ENCODE results near the gene GRID1.
"Not testable (repeated sequence)": the region's sequence is repeated elsewhere in the genome, so short reads cannot be mapped to it uniquely, and the experiment has no call there.

The GRID1 gene

DNA sequence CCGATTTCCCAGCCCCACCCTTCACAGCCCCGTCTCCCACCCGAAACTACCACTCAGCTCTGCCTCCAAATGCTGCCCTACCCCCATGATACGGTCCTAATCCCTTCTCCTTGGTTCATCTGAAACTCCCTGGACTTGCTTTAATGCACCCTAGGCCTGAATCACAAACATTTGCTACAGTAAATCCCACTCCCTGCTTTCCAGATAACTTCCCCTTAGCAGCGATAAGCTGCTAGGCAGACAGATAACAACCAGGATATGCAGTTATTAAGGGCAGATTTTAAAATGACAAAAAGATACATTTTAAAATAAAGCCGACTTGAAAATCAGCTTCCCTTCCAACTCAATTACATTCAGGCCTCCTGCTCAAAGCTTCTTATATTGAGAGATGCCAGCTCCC is 514.7 kb downstream of the GRID1 start:
- DNase-seq: no peak

GRCh38 chr10:85851325-85851724 is 515.3 kb downstream of the GRID1 start:
- no peak for DNase-seq

GRCh38 chr10:85850736-85851135 is 515.9 kb downstream of the GRID1 start:
- no peak for DNase-seq

- no peak for DNase-seq
Observed at GRCh38 chr10:85849315-85849714, 517.3 kb downstream of the GRID1 start.

DNA sequence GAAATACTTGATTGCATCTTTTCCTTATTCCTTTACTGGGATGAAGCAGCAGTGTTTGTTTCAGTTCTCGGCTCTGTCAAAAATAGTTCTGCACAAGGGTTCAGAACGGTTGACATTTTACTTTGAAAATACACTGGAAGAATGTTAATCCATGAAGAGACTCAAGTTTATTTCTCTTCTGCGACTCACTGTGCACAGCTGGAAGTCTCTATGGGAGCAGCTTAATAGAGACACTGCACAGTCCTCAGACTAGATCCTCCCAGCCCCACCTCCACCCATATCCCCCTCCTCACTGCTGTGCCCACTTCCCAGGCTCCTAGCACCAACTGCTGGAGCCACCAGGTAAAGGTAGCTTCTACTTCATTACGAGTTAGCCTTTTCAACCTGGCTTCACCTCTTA is 517.8 kb downstream of the GRID1 start:
- DNase-seq: no peak

GRCh38 chr10:85847085-85847484 is 519.5 kb downstream of the GRID1 start:
- no peak for DNase-seq

- DNase-seq: not testable (repeated sequence)
Observed at GRCh38 chr10:85838660-85839059, 527.9 kb downstream of the GRID1 start.

DNA sequence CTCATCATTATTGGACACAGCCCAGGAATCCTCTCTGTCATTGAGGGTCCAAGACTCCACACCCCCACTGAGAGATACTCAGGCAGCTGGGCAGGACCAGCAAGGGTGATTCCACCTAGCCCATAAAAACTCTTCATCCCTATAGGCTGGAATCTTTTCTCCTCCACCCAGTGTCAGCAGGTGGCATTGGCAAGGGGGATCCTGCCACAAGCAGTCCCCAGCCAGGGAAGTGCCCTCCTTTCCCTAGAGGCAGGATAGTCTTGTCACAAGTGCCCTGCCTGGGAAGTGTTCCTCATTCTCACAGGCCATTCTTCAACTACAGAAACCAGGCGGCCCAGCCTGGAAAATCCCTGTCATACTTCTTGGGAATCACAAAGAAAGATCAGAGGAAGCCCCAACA is 533.6 kb downstream of the GRID1 start:
- no peak for DNase-seq

- DNase-seq: no peak
Observed at GRCh38 chr10:85831422-85831821, 535.2 kb downstream of the GRID1 start.

- no peak for DNase-seq
Observed at GRCh38 chr10:85826377-85826776, 540.2 kb downstream of the GRID1 start.

- no peak for DNase-seq
Observed at GRCh38 chr10:85811405-85811804, 555.2 kb downstream of the GRID1 start.

- no peak for DNase-seq
Observed at GRCh38 chr10:85810674-85811073, 555.9 kb downstream of the GRID1 start.

DNA sequence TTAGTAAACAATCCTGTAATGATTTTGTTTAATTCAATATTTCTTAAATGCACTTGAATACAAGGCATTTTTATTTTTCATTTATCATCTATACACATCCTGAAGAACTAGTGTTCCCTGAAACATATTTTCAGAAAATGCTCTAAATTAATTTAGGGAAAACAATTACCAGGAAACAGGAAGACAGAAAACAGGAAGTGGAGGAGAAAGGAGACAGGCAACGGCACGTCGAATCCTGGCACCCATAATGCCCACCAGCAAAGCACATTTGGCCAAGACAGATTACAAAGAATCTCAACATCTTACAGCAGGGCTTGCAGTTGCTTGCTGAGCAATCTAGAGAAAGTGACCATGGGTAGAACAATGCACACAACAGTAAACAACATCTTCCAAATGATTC is 571.1 kb downstream of the GRID1 start:
- DNase-seq: no peak

GRCh38 chr10:85794553-85794952 is 572.0 kb downstream of the GRID1 start:
- DNase-seq: no peak

DNA sequence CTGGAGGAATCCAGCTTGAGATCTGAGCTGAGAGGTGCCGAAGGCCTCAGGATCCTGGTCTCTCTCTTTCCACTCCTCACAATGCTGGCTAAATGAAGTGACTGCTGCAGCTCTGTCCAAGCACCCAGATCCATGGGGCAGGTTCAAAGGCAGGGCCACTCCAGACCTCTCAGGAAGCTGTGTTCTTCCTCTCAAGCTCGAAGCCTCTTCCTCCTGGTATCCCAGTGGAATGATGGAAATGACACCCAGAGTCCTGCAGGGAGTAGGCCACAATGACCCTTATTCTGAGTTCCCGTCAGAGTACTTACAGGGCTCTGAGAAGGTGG is 574.1 kb downstream of the GRID1 start:
- DNase-seq: no peak

DNA sequence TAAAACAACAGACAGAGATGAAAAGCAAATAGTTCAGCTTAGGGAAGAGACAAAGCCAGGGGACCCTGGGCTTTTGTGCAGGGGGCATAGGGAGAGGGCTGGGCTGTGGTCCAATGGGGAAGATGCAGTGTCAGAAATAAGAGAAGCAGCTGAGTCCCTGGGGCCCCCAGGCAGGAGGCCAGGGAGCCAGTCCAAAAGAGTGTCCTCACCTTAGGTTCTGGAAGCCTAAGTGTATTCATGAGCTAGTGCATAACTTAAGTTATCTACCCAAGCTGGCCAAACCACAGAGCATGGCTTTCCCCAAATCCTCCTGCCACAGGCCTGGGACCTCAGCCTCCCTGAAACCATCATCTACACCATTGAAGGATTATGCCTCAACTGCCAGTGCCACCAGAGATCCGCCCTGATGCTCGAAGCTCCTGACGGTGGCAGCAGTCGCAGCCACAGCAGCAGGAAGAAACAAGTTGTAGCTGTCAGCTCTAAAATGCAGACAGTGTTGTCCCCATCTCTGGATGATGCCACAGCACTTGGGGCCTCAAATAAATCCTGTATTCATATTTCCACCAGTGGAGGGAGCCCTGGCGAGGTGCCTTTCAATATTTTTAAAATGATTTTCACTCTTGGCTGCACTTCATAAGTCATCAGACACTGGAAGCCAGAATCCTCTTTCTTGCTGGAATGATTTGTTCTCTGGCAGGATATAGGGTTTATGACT is 574.6 kb downstream of the GRID1 start:
- DNase-seq: no peak

DNA sequence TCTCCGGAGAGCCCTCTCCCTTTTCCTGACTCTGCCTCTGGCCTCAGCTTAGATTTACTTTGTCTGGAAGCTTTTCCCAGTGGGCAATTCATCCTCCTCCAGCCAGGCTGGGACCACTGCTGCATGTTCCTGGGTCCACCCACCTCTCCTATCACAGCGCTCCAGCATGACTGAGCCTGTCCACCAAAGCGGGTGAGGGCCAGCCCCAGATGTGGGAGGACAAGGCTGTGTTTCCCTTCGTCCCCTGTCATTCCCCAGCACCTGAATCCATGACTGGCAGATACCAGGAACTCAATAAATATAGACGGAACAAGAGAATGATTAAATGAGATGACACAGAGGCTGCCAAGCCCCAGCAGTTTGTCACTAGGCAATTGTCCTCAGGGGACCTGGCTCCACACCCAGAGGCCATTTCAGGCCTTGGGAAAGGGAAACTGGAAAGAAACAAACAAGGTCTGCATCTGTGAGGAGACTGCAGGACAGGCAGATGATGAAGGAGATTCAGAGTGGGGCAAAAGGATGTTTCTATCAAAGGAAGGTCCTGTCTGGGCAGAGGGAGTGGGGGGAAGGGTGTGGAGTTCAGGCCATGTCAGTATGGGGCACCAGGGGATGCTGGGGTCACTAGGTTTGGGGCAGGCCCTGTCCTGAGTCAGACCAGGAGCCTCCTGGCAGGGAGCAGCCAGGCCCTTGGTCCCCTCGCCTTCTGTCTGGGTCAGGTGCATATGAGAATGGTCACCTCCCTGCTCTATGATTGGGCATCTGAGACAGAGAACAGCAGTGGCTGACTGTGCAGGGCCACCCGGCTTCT is 576.4 kb downstream of the GRID1 start:
- no peak for DNase-seq

GRCh38 chr10:85789125-85789524 is 577.5 kb downstream of the GRID1 start:
- DNase-seq: no peak

DNA sequence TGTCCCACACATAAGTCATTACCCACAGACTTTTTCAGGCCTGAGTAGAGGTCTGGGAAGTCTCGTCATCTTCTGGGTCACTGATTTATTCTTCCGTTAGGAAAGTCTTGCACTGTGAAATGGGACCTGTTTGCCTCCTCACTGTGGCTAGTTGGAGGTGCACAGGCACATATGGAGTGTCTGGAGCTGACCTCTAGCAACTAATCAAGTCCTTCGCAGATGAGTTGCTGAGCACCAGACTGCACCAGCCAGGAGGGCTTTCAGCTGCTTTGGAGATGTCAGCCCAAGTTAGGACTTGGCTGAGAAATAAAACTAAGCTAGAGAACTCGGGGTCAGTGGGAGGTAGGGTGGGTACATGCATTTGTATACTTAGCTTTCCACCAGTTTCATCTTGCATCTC is 578.0 kb downstream of the GRID1 start:
- no peak for DNase-seq

DNA sequence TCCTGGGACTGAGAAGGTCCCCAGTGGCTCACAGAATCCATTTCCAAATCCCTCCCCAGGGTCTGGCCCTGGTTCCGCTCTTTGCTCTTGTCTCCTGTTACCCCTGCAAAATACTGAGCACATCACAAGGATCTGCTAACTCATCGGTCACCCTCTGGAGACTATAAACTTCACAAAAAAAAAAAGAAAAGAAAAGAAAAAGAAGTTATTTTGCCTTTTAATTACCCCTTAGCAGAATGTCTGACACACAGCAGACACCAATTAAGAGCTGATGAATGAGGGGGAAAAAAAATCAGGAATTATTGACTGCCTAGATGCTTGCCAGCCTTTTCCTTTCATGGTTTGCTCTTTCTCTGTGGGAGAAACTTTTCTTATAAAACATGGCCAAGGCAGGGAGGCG is 578.7 kb downstream of the GRID1 start:
- no peak for DNase-seq

DNA sequence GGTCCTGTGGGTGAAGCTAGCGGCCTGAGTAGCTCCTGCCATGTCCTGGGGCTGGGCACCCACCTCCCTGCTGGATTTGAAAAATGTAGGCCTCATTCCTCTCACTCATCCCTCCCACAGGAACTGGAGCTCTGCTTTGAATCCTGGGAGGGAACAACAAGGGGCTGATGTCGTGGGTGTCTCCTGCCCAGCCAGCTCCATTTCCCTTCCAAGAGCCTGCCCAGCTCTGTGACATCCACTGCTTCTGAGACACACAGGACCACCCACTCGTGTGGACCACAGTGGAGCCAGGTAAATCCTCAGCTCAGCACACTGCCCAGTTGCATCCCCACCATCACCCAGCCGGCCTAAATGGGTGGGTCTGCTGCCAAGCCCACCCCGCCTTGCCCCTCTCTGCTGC is 579.2 kb downstream of the GRID1 start:
- no peak for DNase-seq

DNA sequence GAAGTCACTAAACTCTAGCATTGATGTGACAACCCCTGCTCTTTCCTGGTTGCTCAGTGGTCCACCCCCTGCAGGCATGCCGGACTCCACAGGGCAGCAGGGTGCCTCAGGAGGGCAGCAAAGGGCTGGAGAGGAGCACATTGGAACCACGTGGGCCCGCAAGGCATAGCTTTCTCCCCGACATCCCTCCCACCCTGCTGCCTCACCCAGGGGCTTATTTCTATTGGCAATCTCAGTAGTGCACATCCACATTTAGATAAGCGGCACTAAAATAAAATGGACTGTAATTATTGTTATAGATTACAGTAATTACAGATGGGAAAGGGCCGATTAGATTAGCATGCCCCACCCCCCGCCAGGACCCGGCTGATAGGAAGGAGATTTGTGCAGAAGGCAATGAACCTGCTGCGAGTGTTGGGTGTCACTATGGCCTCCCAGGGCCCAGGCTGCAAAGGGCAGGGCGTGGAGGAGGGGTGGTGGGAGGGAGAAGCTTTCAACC is 580.1 kb downstream of the GRID1 start:
- no peak for DNase-seq

DNA sequence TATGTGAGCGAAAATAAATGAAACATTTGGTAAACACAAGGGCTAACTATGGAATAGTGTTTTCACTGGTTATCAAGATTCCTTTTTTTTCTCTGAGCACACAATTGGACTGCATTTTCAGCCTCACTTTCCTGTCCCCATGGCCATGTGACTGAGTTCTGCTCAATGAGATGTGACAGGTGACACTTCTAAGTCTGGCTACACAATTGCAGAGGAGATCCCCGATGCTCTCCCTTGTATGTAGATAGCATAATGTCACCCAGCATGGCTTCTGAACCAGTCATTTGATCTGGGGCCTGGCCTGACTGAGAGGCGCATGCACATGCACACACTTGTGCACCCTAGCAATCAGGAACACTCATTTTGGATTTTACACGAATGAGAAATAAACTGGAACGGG is 581.8 kb downstream of the GRID1 start:
- no peak for DNase-seq

GRCh38 chr10:85781404-85781803 is 585.2 kb downstream of the GRID1 start:
- DNase-seq: no peak

GRCh38 chr10:85778074-85778473 is 588.5 kb downstream of the GRID1 start:
- DNase-seq: no peak

Measured in stimulated activated naive CD4-positive, alpha-beta T cell (primary cell).